HPDE6-E6E7 (cell line): Measurements from ENCODE around the gene HDAC10.

ENCODE experiments used
- DNase-seq: peaks from one replicate; pipeline ENCODE4 v3.0.0; 2011; ENCODE audit warnings: missing footprints; ENCODE audit errors: extremely low spot score

The HDAC10 gene

DNA sequence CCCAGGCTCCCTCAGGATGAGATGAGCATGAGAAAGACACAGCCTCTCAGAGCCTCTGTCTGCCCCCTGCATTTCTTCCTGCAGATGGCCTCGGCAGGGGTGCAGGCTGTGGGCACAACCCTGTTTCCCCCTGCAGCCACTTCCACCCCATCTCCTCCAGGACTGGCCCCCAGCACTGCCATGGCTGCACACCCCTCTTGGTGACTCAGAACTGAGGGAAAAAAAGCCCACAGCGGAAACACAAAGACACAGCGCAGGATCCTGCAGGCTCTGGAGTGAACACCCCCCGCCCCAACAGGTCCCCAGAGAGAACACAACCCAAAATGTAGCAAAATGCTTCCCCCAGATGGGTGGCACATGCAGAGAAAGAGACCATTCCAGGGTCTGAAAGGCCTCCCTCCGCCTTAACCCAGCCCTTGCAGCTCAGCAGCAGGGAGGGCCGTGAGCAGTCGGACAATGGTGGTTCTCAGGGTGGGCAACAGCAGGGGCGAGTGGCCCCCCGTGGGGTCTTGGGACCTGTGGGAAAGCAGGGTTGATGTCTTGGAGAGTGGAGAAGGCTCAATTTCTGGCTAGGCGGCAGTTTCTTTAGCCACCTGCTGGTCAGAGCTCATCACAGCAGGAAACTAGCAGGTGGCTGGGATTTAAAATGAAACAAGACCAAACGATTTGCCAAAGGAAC, 14.2 kb downstream of the HDAC10 start:
- DNase-seq, result no peak

GRCh38 chr22:50233223-50233622, 17.8 kb downstream of the HDAC10 start:
- no peak for DNase-seq

- no peak for DNase-seq
Observed at GRCh38 chr22:50232481-50233151, 18.4 kb downstream of the HDAC10 start.

DNA sequence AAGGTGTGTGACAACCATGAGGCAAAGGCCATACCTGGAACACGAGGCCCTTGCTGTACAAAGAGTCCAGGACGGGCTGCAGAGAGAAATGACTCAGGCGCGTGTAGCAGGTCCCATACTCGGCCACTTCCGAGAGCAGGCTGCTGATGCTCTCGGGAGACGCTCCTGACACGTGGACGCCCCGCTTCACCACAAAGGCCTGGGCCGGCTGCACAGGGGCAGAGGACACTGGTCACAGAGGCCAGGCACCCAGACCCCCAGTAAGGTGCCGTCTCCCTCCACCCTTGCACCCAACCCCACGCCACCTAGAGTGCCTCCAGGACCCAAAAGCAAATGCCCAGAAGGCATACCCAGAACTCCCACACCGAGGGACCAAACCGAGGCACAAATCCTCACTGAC, 21.7 kb downstream of the HDAC10 start:
- DNase-seq, result no peak

DNA sequence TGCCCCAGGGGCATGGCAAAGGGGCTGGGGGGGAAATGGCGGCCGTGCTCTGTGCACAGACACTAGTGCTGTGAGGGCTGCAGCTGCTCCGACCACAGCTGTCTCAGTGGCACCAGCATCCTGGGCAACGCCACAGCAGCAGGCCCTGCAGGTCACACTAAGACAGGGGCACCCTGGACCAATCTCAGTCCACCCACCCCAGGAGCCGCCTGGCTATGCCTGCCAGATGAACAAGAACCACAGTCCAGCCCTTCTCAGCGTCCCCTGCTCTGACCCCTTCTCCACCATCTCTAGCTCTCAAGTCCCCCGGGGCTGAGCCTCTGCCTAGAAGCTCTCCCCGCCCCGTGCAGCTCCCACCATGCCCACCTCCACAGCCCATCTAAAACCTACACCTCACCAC, 22.7 kb downstream of the HDAC10 start:
- no peak for DNase-seq

GRCh38 chr22:50227579-50228215, 23.4 kb downstream of the HDAC10 start:
- DNase-seq, result no peak

- DNase-seq, result no peak
Observed at GRCh38 chr22:50226875-50227165, 24.2 kb downstream of the HDAC10 start.

- no peak for DNase-seq
Observed at GRCh38 chr22:50226063-50226874, 24.8 kb downstream of the HDAC10 start.

GRCh38 chr22:50225200-50225969, 25.7 kb downstream of the HDAC10 start:
- no peak for DNase-seq

DNA sequence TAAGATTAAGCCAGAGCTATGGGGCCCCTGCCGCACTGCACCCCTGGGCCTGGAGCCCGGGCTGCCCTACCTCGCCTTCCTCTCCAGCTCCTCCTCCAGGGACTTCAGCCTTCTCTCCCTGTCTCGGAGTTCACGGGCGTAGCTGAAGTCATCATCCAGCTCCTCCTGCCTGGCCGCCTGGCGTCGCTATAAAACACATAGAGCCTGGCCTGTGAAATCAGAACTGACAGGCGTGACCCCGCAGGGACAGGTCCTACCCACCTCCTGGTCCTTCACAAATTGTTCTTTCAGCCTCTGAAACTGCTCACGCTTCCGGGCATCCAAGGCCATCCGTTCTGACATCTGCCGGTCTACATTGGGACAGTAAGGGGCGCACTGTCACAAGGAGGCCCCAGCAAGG, 27.0 kb downstream of the HDAC10 start:
- DNase-seq, result no peak

- DNase-seq, result no peak
Observed at GRCh38 chr22:50222508-50222907, 28.6 kb downstream of the HDAC10 start.

DNA sequence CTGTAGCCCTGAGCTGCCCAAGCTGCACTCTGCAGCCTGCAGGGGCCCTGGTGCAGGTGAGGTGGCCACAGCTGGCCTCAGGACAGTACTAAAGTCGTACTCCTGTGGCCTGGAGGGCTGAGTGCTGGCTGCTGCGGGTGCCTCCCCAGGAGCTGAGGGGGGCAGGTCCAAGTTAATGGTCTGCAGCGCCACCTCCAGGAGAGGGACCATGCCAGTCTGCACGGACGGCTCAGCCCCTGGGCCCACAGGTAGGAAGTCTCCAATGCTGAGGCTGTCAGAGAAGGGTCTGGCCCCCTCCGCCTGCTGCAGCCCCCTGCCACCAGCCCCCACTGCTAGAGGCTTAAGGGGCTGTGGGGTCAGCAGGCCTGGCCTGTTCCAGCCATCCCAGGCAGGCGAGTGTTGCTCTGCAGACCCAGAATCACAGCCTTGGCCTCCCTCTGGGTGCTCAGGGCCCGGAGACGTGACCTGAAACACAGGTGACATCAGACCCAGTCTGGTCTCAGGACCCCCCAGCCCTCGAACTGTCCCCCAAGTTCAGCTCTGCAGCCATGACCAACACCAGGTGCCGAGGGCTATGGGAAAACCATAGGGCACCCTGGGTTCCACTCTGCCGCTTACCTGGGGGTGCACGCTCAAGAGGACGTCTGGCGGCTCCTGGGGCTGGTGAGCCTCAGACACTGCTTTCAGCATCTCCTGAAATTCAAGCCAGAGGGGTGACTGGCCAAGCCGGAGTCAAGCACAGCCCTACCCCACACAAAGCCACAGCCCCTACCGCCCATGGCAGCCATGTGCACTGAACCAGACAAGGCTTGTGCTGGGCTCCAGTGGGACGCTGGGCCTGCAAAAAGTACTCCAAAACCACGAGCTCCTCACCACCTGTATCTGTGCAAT, 29.4 kb downstream of the HDAC10 start:
- DNase-seq, result no peak

DNA sequence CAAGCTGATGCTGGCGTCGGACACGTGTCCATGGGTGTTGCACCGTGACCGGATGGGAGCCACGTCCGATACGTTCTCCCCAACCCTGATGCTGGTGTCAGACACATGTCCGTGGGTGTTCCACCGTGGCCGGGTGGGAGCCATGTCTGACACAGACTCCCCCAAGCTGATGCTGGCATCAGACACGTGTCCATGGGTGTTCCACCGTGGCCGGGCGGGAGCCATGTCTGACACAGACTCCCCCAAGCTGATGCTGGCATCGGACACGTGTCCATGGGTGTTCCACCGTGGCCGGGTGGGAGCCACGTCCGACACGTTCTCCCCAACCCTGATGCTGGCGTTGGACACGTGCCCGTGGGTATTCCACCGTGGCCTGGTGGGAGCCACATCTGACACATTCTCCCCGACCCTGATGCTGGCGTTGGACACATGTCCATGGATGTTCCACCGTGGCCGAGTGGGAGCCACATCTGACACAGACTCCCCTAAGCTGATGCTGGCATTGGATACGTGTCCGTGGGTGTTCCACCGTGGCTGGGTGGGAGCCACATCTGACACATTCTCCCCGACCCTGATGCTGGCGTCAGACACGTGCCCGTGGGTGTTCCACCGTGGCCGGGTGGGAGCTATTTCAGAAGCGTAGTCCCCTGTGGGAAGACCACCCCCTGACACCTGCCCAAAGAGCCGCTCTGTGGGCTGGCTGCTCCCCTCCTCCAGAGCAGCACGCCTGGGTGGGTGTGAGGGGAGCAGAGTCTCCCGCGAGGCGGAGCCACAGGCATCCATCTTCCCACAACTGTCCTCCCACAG, 30.3 kb downstream of the HDAC10 start:
- no peak for DNase-seq

- no peak for DNase-seq
Observed at GRCh38 chr22:50219800-50220602, 31.1 kb downstream of the HDAC10 start.

GRCh38 chr22:50218996-50219727, 31.9 kb downstream of the HDAC10 start:
- no peak for DNase-seq

DNA sequence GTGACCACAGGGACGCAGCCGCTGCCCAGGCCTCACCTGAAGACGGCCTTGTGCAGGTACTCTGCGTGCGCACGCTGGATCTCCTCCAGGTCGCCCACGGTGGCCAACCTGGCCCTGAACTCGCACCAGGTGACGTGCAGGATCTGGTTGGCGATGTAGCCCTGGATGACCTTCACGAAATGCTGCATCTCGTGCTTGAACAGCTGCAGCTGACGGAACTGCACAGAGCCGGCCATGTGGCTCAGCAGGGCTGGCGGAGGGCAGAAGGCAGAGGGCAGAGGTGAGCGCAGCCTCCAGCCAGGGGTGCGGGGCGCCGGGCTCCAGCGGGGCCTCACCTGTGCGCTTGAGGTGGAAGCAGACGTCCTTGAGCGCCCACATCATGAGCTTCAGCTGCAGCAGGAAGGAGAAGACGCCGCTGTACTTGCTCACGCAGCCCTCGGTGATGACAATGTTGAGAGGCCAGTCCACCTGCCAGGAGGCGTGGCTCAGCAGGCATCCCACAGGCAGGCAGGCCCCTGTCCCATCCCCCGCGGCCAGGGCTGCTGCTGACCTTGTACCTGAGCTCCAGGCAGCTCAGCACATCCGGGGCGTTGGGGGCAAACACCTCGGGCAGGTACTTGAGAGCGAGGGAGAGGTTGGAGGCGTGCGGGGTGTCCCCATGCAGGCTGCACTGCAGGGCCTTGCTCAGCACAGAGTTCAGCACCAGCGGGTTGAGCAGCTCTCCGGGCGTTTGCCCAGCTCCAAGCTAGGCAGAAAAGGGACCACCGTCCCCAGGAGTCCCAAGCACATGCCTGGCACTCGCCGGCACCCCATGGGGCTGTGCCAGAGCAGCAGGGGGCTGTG, 32.7 kb downstream of the HDAC10 start:
- DNase-seq, result no peak

DNA sequence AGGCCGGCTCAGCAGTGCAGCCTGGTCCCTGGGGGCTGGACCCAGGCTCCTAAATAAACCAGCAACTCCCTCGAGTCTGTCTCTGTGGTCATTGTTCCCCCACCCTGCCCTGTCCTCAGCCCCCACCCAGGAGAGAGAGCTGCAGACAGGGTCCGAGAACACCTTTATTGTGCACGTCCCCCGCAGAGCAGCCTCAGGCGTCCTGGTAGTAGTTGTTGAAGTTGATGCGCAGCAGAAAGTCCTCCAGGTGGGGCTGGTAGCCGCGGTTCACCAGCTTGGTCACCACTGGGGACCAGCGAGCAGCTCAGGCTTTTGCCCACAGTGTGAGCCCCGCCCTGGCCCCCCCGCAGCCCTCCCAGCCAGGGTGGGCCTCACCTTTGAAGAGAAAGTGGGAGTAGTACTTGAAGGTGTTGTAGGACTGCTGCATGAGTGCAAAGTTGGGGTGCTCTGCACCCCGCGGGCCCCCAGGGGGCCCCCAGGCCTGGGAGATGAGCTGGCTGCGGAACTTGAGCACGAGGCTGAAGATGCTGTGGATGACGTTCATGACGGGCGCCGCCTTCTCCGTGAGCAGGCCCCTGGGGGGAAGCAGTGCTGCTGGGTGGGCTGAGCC, 33.4 kb downstream of the HDAC10 start:
- no peak for DNase-seq
